ENCODE data around the gene CDR2L. TPM values are rescaled to one million over a fixed set of nuclear protein-coding genes. Genes with fewer than 3 reads are reported as not detected.
A peak's percentile ranks its signal among the peaks of the same experiment; 100 is the strongest.

The CDR2L gene
- total and polyA plus RNA-seq, 7 donors: 2.4 to 16.9 (median 9.3) TPM

DNA sequence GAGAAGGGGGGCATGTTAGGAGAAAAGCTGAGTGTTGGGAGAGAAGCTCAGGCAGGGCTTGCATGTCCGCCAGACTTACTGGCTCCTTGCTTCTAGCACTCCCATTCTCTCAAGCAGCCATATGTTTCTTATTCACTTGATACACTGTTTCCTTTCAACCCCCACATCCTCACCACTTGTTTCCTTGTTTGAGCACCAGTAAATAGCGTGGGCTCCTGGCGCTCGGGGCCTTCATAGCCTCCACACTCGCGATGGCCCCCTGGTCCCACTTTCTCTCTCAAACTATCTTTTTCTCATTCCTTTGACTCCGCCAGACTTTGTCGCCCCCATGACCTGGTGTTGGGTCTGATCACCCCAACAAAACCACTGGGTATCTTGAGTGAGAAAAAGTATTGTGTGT is 42.7 kb downstream of the CDR2L start:
- 78 to 95% methylated on average over 8 of the region's 8 CpGs for WGBS, 2 donors
- no peaks in the 10 kb centered on the region for H3K27me3 ChIP-seq
- intact Hi-C loops (cut with DNase I): loop anchor here (5.0 kb wide), 1 partner anchor 43 kb away; the partner anchor contains the start of gene CDR2L
- DNase-seq: no peak
- no peaks in the 10 kb centered on the region for H3K36me3 ChIP-seq
- H3K27ac ChIP-seq: no peak overlapping the region
- TF ChIP-seq EP300 (IDR thresholded peaks at IDR 0.05) (no peak), POLR2AphosphoS5 (IDR thresholded peaks at IDR 0.05) (no peak), POLR2A (IDR thresholded peaks at IDR 0.05) (no peak)
- TF ChIP-seq, protein P1, sequence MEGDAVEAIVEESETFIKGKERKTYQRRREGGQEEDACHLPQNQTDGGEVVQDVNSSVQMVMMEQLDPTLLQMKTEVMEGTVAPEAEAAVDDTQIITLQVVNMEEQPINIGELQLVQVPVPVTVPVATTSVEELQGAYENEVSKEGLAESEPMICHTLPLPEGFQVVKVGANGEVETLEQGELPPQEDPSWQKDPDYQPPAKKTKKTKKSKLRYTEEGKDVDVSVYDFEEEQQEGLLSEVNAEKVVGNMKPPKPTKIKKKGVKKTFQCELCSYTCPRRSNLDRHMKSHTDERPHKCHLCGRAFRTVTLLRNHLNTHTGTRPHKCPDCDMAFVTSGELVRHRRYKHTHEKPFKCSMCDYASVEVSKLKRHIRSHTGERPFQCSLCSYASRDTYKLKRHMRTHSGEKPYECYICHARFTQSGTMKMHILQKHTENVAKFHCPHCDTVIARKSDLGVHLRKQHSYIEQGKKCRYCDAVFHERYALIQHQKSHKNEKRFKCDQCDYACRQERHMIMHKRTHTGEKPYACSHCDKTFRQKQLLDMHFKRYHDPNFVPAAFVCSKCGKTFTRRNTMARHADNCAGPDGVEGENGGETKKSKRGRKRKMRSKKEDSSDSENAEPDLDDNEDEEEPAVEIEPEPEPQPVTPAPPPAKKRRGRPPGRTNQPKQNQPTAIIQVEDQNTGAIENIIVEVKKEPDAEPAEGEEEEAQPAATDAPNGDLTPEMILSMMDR (IDR thresholded peaks at IDR 0.05): no peak
- peaks cover 0 to 26% (median 21%) of the 10 kb centered on the region in 4 donors for H3K4me1 ChIP-seq
- no peak overlapping the region for H3K4me3 ChIP-seq
- no peaks in the 10 kb centered on the region for H3K9me3 ChIP-seq

DNA sequence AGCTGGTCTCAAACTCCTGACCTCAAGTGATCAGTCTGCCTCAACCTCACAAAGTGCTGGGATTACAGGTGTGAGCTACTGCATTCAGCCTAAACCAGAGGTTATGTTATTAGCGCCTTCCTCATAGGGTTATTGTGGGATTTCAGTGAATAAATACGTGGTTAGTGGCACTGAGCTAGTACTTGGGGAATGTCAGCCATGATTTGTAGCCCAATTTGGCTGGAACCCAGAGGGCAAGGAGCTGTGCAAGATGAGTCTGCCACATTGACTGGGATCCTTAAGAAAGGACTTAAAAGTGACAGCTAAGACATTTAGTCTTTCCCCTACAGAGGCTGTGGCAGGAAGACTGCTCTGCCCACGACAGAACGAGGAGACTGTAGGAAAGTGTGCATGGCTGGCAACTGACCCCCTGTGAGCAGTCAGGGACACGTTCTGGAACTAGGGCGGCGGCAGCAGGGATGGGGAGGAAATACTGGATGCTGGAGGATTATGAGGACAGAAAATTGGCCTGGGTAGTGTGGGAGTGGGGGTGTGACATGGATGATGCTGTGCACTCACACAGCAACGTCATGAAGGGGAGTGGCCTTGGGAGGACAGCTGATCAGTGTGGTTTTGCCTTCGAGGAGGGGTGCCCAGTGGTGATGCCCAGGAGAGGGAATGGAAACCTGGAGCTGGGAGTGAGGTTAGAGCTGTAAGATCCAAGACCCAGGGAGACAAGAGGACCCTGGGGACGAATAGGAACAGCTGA is 44.7 kb downstream of the CDR2L start:
- H3K27ac ChIP-seq: peak overlapping the region; percentile 85 to 94 (median 94)
- intact Hi-C loops (cut with DNase I): loop anchor here (1.0 to 5.0 kb wide), 2 partner anchors 20 to 45 kb away; partner anchors contain the start of genes CDR2L and MRPL58
- peak overlapping the region; percentile 13 to 73 (median 41) for H3K4me3 ChIP-seq
- no peaks in the 10 kb centered on the region for H3K27me3 ChIP-seq
- no peak for TF ChIP-seq POLR2A (IDR thresholded peaks at IDR 0.05)
- no peak for TF ChIP-seq EP300 (IDR thresholded peaks at IDR 0.05)
- TF ChIP-seq POLR2AphosphoS5 (IDR thresholded peaks at IDR 0.05): peak in 3 of 4 donors; percentile 35 to 71 (median 56)
- DNase-seq: peak; percentile 93
- 6 to 20% methylated on average over 10 of the region's 10 CpGs for WGBS, 2 donors
- no peaks in the 10 kb centered on the region for H3K36me3 ChIP-seq
- H3K9me3 ChIP-seq: no peaks in the 10 kb centered on the region
- H3K4me1 ChIP-seq: peaks cover 0 to 45% (median 36%) of the 10 kb centered on the region in 4 donors

DNA sequence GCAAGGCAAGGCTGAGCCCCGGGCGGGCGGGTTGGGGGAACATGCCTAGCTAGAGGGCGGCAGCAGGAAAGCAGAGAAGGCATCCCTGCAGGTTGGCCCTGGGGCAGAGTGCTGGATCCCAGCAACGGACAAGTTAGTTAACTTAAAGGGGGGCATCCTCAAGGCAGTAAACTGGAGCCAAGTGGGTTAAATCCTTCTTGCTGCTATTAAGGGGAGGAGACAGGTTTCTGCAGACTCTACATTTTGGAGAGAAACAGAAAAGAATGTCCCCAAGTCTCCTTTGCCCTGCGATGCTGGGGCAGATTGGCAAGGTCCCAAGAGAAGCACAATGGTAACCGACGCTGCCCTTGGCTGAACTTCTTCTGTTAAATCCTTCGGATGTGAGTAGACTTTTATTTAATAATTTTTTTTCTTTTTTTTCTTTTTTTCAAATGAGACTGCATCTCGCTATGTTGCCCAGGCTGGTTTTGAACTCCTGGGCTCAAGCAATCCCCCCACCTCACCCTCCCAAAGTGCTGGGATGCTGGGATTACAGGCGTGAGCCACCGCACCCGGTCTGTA is 45.4 kb downstream of the CDR2L start:
- peak overlapping the region; percentile 85 to 94 (median 94) for H3K27ac ChIP-seq
- peak overlapping the region; percentile 52 to 73 (median 63) for H3K4me3 ChIP-seq
- H3K36me3 ChIP-seq: no peaks in the 10 kb centered on the region
- H3K9me3 ChIP-seq: no peaks in the 10 kb centered on the region
- 4 to 13% methylated on average over 13 of the region's 13 CpGs for WGBS, 2 donors
- no peak for DNase-seq
- intact Hi-C loops (cut with DNase I): loop anchor here (1.0 to 5.0 kb wide), 2 partner anchors 20 to 45 kb away; partner anchors contain the start of genes CDR2L and MRPL58
- peaks cover 0 to 45% (median 36%) of the 10 kb centered on the region in 4 donors for H3K4me1 ChIP-seq
- H3K27me3 ChIP-seq: no peaks in the 10 kb centered on the region
- no peak for TF ChIP-seq EP300 (IDR thresholded peaks at IDR 0.05)
- TF ChIP-seq, protein P1 (IDR thresholded peaks at IDR 0.05): no peak
- no peak for TF ChIP-seq POLR2A (IDR thresholded peaks at IDR 0.05)
- TF ChIP-seq POLR2AphosphoS5 (IDR thresholded peaks at IDR 0.05): no peak

DNA sequence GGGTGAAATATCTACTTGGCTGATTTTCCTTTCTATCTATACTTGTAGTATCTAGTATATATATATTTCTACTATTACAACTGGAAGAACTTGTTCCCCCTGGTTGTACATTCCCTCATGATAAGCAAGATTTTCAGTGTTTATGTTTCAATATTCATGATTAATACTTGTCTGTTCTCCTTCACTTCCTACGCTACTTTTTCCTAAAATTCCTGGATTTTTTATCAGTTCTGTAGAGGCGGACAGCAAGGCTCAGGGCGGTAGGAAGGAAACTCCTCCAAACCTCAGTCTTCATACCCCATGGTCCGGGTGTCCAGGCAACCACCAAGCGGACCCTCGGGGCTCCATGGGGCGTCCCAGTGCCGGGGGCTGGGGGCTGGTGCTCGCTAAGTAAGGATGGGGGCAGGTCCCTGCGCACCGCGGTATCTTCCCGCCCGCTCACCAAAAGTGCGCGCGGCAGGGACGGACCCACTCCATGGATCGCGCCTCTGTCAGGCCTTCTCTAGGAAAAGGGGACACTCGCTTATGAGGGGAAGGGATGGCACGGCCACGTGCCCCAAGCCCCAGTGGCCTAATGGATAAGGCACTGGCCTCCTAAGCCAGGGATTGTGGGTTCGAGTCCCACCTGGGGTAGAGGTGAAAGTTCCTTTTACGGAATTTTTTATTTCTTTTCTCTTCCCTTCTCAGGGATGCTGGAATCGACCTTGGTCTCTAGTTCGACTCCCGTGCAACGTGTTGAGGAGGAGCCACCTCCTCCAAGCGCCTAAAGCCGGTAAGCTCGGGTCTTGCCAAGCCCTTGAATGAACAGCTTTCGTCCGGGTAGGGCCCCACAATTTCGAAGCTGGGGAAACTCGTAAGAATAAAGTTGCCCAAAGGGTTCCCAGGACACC is 46.2 kb downstream of the CDR2L start:
- H3K4me3 ChIP-seq: peak overlapping the region; percentile 52 to 73 (median 63)
- DNase-seq: peak; percentile 97
- TF ChIP-seq, protein P1 (IDR thresholded peaks at IDR 0.05): no peak
- TF ChIP-seq POLR2AphosphoS5 (IDR thresholded peaks at IDR 0.05) (peak in 2 of 4 donors; percentile 24 to 72), POLR2A (IDR thresholded peaks at IDR 0.05) (no peak)
- WGBS, 2 donors: 1 to 2% methylated on average over 36 of the region's 36 CpGs
- peaks cover 0 to 7% (median 5%) of the 10 kb centered on the region in 4 donors for H3K36me3 ChIP-seq
- H3K9me3 ChIP-seq: no peaks in the 10 kb centered on the region
- no peaks in the 10 kb centered on the region for H3K27me3 ChIP-seq
- H3K4me1 ChIP-seq: peaks cover 0 to 45% (median 36%) of the 10 kb centered on the region in 4 donors
- intact Hi-C loops (cut with DNase I): loop anchor here (5.0 kb wide), 1 partner anchor 46 kb away; the partner anchor contains the start of gene CDR2L
- peak overlapping the region; percentile 85 to 94 (median 94) for H3K27ac ChIP-seq
